DMS114 treated with DMSO at 0.1 percent for 48 hours (cell line): ENCODE results near the gene SNW1.
"Not testable (repeated sequence)": the region's sequence is repeated elsewhere in the genome, so short reads cannot be mapped to it uniquely, and the experiment has no call there.

ENCODE experiments used
- DNase-seq: peaks from one replicate; lab custom pipeline; 2025; ENCODE audit not compliant: unreplicated experiment; lab: John Stamatoyannopoulos, UW

SNW1 gene

DNA sequence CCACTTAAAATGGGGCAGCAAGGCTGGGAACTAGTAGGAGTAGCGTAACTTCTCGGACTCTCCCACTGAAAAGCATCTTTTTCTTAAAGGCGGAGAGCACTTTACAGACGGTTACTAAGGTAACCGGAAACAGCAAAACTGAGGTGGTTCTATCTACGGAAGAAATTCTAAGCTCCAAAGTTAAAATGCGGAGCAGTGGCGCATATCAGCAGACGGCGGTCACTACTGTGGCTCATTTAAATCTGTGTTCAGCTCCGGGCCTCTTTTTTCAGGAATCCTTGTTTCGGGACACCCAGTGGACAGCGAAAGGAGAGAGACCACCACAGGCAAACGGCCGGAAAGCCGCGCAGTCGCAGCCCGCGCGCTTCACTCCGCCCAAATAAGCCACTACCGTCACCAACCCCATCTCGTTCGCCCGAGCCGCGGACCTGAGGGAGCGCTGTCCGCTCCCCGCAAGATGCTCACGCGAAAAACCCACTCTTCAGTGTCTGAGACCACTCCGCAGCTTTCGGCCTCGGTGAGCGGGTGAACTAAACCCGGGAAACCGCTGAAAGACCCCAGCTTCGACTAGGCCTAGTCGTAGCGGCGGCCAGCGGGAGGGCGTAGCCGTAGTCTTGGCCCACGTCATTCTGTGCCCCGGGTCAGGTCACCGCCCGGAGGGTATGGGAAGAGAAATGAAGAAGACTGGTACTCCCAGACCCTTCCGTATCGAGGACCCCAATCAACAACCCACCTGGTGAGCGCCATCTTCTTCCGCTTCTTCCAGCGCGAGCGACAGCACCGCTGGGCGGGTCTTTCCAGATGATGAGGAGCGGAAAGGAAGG is at the start of gene SNW1:
Gene SNW1, minus strand, starts transcription at position 776 of the 824 bp plus-strand sequence. Its CDS starts 29 bp downstream, at position 747.
- peak; percentile 89 for DNase-seq

DNA sequence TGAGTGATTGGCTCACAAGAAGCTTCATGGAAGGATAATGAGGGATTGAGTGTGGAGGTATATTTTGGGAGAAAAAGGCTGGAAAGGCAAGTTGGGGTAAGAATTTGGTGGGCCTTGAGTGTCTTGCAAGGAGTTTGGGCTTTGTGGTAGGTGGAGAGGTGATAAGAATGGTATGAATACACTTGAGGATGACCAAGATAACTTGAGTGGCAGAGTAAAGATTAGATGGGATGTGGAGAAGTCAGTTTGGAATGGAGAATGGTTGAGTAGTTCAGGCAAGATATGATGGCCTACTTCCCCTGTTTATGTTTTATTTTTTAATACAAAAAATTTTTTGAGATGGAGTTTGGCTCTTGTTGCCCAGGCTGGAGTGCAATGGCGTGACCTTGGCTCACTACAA is 48.1 kb upstream of the SNW1 start:
- no peak for DNase-seq

DNA sequence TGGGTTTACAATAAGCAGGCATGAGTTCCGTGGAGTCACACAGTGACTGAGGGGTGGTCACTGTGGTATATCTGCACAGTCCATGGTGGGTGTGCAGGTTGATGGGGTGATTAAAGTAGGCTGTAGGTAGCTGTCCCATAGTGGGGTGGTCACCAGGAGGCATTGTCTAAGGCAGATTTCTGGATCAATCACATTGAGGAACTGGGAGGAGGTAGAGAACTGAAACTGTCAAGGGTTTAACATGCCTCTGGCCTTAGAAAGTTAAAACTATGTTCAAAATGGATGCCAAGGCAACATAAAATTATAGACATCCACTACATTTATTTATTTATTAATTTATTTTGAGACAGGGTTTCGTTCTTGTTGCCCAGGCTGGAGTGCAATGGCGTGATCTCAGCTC is 47.3 kb upstream of the SNW1 start:
- DNase-seq = no peak

DNA sequence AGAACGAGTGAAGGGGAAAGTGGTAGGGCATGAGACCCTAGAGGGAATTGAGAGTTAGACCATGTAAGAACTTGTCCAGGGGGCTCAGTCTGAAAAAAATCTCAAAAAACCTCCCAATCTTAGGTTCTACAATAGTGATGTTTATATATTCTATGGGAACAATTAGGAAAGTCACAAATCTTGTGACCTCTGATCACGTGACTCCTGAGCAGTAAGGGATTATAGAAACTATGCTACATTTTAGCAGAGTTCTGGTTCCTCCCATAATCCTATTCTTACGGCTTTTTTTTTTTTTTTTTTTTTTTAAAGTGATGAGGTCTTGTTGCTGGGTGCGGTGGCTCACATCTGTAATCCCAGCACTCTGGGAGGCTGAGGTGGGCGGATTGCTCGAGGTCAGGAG is 44.8 kb upstream of the SNW1 start:
- no peak for DNase-seq

DNA sequence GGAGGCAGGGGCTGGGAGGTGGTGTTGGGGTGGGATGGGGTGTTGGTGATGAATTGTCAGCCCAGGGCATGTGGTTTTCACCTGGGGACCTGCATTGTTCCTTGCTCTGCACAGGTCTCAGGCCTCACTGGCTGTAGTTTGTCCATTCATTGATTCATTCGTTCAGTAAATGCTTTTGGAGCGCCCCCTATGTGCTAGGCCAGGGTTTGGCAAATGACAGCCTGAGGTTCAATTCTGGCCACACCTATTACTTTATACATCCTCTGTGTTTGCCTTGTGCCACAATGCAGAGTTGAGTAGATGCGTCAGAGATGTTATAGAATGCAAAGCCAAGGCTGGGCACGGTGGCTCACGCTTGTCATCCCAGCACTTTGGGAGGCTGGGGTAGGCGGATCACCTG is 43.6 kb upstream of the SNW1 start:
- DNase-seq = no peak

- no peak for DNase-seq
Measured at GRCh38 chr14:77800814-77801213, 39.9 kb upstream of the SNW1 start.

DNA sequence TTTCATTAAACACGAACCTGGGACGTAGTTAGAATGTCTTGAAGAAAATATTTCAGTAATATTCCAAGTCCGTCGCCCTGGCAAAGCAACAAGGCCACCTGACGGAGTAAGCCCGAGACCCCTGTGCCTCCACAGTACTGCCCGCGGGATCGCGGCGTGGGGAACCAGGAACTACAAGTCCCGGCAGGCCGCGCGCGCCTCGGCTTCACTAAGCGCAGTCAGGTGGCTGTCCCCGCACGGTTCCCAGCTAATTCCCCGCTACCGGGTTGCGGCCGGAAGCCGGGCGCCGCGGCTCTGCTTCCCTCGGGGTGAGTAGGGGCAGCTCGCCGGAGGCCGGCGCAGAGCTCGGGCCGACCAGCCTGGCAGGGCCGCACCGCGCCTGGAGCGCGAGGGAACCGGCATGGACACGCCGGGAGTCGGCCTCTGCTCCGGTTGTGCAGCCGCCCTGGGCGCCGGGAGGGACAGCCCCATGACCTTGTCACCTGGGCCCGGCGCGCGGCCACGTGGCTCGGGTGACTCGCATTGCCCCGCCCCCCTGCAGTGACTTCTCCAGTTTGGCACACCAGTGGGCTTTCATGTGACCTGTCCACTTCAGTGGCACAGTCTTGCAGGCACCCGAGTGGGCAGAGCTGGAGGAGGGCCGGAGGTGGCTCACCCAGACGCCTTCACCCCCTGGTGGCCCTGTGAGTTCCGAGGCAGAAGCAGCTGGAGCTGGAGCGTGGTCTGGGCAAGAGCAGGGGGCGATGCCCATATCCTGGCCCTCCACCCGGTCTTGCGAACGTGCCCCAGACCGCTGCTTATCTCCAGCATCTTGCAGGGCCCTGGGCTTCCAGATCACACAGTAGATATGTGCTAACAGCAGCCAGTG is 39.1 kb upstream of the SNW1 start, which contains the start of gene ADCK1:
Gene ADCK1, plus strand, starts transcription at position 247 of the 868 bp plus-strand sequence. CDS start 18,870 bp downstream, outside the sequence.
- DNase-seq = peak; percentile 60

DNA sequence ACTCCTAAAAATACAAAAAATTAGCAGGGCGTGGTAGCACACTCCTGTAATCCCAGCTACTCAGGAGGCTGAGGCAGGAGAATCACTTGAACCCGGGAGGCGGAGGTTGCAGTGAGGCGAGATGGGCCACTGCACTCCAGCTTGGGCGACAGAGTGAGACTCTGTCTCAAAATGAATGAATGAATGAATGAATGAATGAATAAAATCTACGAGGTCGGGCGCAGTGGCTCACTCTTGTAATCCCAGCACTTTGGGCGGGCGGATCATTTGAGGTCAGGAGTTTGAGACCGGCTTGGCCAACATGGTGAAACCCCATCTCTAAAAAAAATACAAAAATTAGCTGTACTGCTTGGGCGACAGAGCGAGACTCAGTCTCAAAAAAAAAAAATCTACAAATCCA is 38.5 kb upstream of the SNW1 start:
- DNase-seq = not testable (repeated sequence)

DNA sequence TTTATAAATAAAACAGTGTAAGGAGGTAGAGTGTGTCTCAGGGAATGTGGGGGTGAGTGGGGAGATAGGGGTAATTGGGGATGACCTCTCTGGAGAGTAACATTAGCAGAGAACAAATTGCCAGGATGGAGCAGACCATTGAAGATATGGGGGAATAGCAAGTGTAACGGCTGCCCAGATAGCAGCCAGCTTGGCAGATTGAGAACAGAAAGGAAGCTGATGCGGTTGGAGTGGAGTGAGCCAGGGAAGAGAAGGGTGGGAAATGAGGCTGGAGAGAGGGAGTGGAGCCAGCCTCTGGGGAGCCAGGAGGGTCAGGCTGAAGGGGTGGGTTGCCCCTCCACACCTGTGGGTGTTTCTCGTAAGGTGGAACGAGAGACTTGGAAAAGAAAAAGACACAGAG is 33.4 kb upstream of the SNW1 start:
- no peak for DNase-seq

DNA sequence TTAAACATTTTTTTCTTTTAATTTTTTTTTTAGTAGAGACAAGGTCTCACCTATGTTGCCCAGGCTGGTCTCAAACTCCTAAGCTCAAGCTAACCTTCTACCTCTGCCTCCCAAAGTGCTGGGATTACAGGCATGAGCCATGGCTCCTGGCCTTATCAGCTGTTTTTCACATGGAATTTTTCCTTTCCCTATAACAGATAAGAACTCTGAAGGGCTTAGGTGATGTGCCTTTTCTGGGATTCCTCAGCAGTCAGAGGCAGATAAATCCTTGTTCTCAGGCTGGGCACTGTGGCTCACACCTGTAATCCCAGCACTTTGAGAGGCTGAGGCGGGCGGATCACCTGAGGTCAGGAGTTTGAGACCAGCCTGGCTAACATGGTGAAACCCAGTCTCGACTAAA is 32.3 kb upstream of the SNW1 start:
- not testable (repeated sequence) for DNase-seq

GRCh38 chr14:77791225-77791600 is 30.3 kb upstream of the SNW1 start:
- DNase-seq = no peak

- no peak for DNase-seq
Measured at GRCh38 chr14:77790566-77791224, 29.7 kb upstream of the SNW1 start.

DNA sequence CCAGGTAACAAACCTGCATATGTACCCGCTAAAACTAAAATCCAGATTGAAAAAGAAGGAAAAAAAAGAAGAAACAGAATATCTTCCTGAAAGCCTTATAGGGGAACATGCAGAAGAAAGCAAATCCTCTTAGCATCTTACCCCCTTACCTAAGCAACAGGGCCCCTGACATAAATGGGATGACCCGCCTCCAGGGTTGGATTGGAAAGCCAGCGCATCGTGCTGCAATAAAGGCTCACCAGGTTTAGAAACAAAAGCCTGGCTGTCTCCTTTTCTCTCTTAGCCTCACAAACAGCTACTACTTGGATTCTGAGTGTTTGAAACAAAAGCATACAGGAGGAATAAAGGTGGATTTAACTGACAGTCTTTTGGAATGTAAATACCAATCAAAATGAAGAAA is 25.2 kb upstream of the SNW1 start:
- DNase-seq = no peak

GRCh38 chr14:77782202-77782601 is 21.2 kb upstream of the SNW1 start:
- DNase-seq = no peak

- not testable (repeated sequence) for DNase-seq
Measured at GRCh38 chr14:77773966-77774365, 13.0 kb upstream of the SNW1 start.

GRCh38 chr14:77768442-77769069 is 7.6 kb upstream of the SNW1 start:
- not testable (repeated sequence) for DNase-seq

DNA sequence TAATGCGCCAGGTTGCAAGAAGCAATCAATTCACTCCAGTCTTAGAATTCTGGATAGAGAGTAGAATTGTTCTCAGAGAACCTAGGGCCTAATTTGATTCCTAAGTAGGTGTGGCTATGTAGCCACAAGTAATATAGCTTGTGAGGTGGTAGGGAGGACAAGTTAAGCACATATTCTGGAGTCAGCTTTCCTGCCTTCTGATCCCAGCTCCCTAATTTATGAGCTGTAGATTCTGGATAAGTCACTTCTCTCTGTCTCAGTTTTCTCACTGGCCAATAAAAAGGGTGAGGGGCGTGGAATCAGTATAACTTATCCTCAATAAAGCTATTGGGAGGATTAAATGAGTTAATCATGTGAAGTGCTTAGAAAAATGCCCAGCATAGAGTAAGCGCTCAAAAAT is 3.0 kb upstream of the SNW1 start:
- no peak for DNase-seq

GRCh38 chr14:77763316-77763715 is 2.4 kb upstream of the SNW1 start:
- no peak for DNase-seq

DNA sequence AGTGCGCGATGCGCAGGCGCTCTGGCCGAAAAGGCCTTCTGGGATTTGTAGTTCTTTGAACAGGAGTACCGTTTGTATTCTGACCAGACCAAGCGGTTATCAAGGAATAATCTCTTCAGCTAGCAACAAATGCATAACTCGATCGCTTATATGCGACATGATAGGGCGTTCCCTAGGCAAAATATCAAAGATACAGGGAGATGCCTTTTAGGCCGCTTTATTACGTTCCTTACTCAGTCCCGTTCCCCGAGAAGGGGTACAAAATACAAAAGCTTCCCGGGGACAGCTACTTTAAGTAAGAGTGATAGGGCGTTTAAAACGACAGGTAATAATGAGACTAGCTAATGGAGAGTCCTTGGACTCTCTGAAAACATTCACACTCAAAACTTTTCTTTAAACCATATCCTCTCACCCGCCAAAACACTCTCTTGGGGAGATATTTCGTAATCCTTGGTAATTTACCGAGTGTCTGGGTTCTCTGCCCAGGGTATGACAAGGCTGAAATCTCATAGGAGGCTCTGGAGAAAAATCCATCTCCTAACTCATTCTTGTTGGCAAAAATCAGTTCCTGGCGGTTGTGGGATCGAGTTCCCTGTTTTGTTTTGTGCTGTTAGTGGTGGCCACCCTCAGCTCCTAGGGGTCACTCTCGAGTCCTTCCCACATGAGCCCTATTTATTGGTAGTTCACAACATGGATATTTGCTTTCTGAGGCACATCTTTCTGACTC is 412 bp upstream of the SNW1 start:
- no peak for DNase-seq

DNA sequence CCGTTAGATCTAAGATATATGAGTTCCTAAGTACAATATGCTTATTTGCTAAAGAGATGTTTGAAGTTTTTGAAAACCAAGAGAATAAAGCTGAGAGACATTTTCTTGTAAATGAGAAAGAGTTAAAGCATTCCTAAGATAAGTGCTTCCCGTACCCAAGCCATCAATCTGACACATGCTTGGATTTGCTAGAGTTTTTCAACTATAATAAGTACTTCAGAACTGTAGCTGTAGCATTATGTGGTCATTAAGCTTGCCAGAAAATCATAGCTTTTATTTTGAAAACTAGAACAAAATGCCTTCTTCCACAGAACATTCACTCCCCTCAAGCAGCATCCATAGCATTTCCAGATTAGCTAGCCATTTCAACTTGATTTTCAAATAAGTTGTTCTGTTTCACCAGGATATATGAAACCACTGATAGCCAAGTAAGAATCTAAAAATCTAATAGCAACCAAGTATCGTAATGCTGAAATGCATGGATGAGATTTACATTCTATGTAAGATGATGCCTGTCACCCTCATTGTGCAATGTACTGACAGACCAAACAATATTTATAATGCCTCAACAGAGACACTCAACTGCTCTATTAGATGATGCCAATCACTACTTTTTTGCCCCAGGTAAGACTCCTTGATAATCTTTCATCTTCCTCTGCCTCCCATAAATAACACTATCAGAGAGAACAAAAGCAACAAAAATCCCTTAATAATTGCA is 8.0 kb downstream of the SNW1 start:
- DNase-seq = no peak
